H1 (cell line): ENCODE data around the gene FGF18. TPM values are rescaled to one million over a fixed set of nuclear protein-coding genes. Genes with fewer than 3 reads are reported as not detected.

Experiments
- CTCF ChIA-PET: fragments of 300-600 bp; sonication (Branson Sonifier 250); formaldehyde crosslinking; loops from one replicate; lab custom pipeline; 2021; ENCODE audit not compliant: partially characterized antibody; lab: Charles Lee
- POLR2A ChIA-PET: fragments of 300-600 bp; sonication (Branson Sonifier 250); formaldehyde crosslinking; loops from one replicate; lab custom pipeline; 2021; ENCODE audit warnings: inconsistent platforms; ENCODE audit not compliant: partially characterized antibody; lab: Charles Lee
- DNase-seq, 2 experiments: peaks; one replicate each; pipeline versions ENCODE4 v3.0.0 to v3.0.0-alpha.2; 2010 to 2022; ENCODE audit warnings: low spot score in 2 of 2, low read depth in 1 of 2, mixed read lengths in 1 of 2
- FAIRE-seq: peaks from 2 replicates; lab custom pipeline; 2011; peaks lifted over from hg19 to GRCh38; lab: Jason Lieb, UNC
- H2AFZ ChIP-seq: 2 replicates; pipeline ENCODE4 v1.8.1; 2012; ENCODE audit warnings: low read length, inconsistent platforms
- H2AK5ac ChIP-seq: 2 replicates; pipeline ENCODE4 v1.6.1; 2013; ENCODE audit warnings: low read depth, low read length
- H2BK120ac ChIP-seq: replicated peaks from 2 replicates; pipeline ENCODE3; 2013; ENCODE audit warnings: low read depth, low read length, inconsistent platforms
- H2BK12ac ChIP-seq: 2 replicates; pipeline ENCODE4 v1.6.1; 2013; ENCODE audit warnings: low read depth, low read length
- H2BK15ac ChIP-seq: 2 replicates; pipeline ENCODE4 v1.6.1; 2013; ENCODE audit warnings: low read length
- H2BK20ac ChIP-seq: 2 replicates; pipeline ENCODE4 v1.6.1; 2013; ENCODE audit warnings: low read length
- H2BK5ac ChIP-seq: 2 replicates; pipeline ENCODE4 v1.6.1; 2013; ENCODE audit warnings: low read depth, low read length
- H3K14ac ChIP-seq: 2 replicates; pipeline ENCODE4 v1.6.1; 2013; ENCODE audit warnings: inconsistent platforms; ENCODE audit not compliant: insufficient read length
- H3K18ac ChIP-seq: 2 replicates; pipeline ENCODE4 v1.6.1; 2013; ENCODE audit warnings: low read length; ENCODE audit errors: extremely low read depth
- H3K23ac ChIP-seq: 2 replicates; pipeline ENCODE4 v1.6.1; 2013; ENCODE audit warnings: inconsistent platforms; ENCODE audit not compliant: insufficient read length
- H3K23me2 ChIP-seq: 2 replicates; pipeline ENCODE4 v1.6.1; 2013; ENCODE audit warnings: low read depth, low read length
- H3K27ac ChIP-seq: 2 replicates; pipeline ENCODE4 v1.6.1; 2011; ENCODE audit warnings: low read depth, low read length, inconsistent platforms
- H3K27me3 ChIP-seq, 4 experiments: replicated peaks in 1 of 4; 1 replicate in 1 of 4; 2 replicates in 3 of 4; pipeline versions ENCODE4 v1.6.1 to v1.8.1; 2011 to 2013; ENCODE audit warnings: low read length in 3 of 4, mild to moderate bottlenecking in 3 of 4, inconsistent platforms in 2 of 4, mixed read lengths in 2 of 4, moderate library complexity in 1 of 4; ENCODE audit not compliant: control insufficient read depth in 3 of 4, insufficient read depth in 3 of 4; ENCODE audit errors: extremely low read depth in 1 of 4
- H3K36me3 ChIP-seq, 4 experiments: 2 replicates each; pipeline versions ENCODE4 v1.6.1 to v1.8.1; 2011 to 2013; ENCODE audit warnings: mild to moderate bottlenecking in 4 of 4, low read length in 3 of 4, moderate library complexity in 2 of 4, control low read depth in 1 of 4, inconsistent platforms in 1 of 4; ENCODE audit not compliant: insufficient read depth in 4 of 4, control insufficient read depth in 2 of 4
- H3K4ac ChIP-seq: replicated peaks from 2 replicates; pipeline ENCODE3; 2013; ENCODE audit warnings: low read length, low read depth, mixed read lengths, inconsistent platforms; ENCODE audit not compliant: insufficient read length
- H3K4me1 ChIP-seq, 4 experiments: replicated peaks in 1 of 4; 1 replicate in 1 of 4; 2 replicates in 3 of 4; pipeline versions ENCODE4 v1.6.1 to v1.8.1; 2011 to 2013; ENCODE audit warnings: low read length in 3 of 4, inconsistent platforms in 2 of 4, mixed read lengths in 1 of 4; ENCODE audit not compliant: insufficient read depth in 4 of 4, control insufficient read depth in 3 of 4
- H3K4me2 ChIP-seq, 2 experiments: 2 replicates each; pipeline versions ENCODE4 v1.6.1 to v1.8.1; 2011 to 2013; ENCODE audit warnings: low read depth in 2 of 2, low read length in 2 of 2, control low read depth in 1 of 2, inconsistent platforms in 1 of 2, mild to moderate bottlenecking in 1 of 2; ENCODE audit not compliant: insufficient read depth in 1 of 2
- H3K4me3 ChIP-seq, 4 experiments: fragments of 200-600, 300-600 bp in 1 of 4; sonication (generic), shearing (Covaris generic), sonication (Bioruptor Twin) in 1 of 4; 2 replicates each; pipeline versions ENCODE4 v1.5.1 to v1.8.1; 2011 to 2016; ENCODE audit warnings: low read length in 4 of 4, low read depth in 3 of 4, control low read depth in 2 of 4, inconsistent platforms in 2 of 4, mild to moderate bottlenecking in 2 of 4, mixed read lengths in 1 of 4, moderate library complexity in 1 of 4; ENCODE audit not compliant: insufficient read depth in 2 of 4; ENCODE audit errors: extremely low read depth in 1 of 4
- H3K56ac ChIP-seq: replicated peaks from 2 replicates; pipeline ENCODE3; 2013; ENCODE audit warnings: low read depth, mild to moderate bottlenecking, mixed read lengths, low read length, inconsistent platforms; ENCODE audit not compliant: insufficient read length
- H3K79me1 ChIP-seq: 2 replicates; pipeline ENCODE4 v1.6.1; 2013; ENCODE audit warnings: low read depth, low read length, control low read depth
- H3K79me2 ChIP-seq, 2 experiments: 2 replicates each; pipeline versions ENCODE4 v1.6.1 to v1.8.1; 2012 to 2013; ENCODE audit warnings: low read length in 2 of 2, mild to moderate bottlenecking in 2 of 2, inconsistent platforms in 1 of 2; ENCODE audit not compliant: insufficient read depth in 2 of 2, control insufficient read depth in 1 of 2
- H3K9ac ChIP-seq, 4 experiments: replicated peaks in 1 of 4; 1 replicate in 1 of 4; 2 replicates in 3 of 4; pipeline versions ENCODE4 v1.6.1 to v1.8.1; 2011 to 2013; ENCODE audit warnings: low read depth in 3 of 4, low read length in 3 of 4, control low read depth in 2 of 4, mild to moderate bottlenecking in 2 of 4, moderate library complexity in 2 of 4, inconsistent platforms in 1 of 4; ENCODE audit errors: extremely low read depth in 1 of 4
- H3K9me3 ChIP-seq, 2 experiments: 2 replicates each; pipeline versions ENCODE4 v1.6.1 to v1.8.1; 2012 to 2013; ENCODE audit warnings: mild to moderate bottlenecking in 2 of 2, moderate library complexity in 2 of 2, control low read depth in 1 of 2, inconsistent platforms in 1 of 2, low read depth in 1 of 2, low read length in 1 of 2, mixed read lengths in 1 of 2; ENCODE audit not compliant: insufficient read depth in 2 of 2
- H4K20me1 ChIP-seq, 2 experiments: replicated peaks in 1 of 2; 2 replicates each; pipeline versions ENCODE3 to v1.8.1; 2011 to 2013; ENCODE audit warnings: inconsistent platforms in 2 of 2, low read length in 2 of 2, mild to moderate bottlenecking in 1 of 2; ENCODE audit not compliant: insufficient read depth in 2 of 2, control insufficient read depth in 1 of 2
- H4K5ac ChIP-seq: 2 replicates; pipeline ENCODE4 v1.6.1; 2013; ENCODE audit warnings: low read length, low read depth, mixed read lengths, inconsistent platforms; ENCODE audit not compliant: insufficient read length
- H4K8ac ChIP-seq: 2 replicates; pipeline ENCODE4 v1.8.0; 2013; ENCODE audit warnings: mild to moderate bottlenecking, moderate library complexity, low read length, inconsistent platforms; ENCODE audit not compliant: insufficient read depth; ENCODE audit errors: extremely low read depth
- H4K91ac ChIP-seq: replicated peaks from 2 replicates; pipeline ENCODE3; 2013; ENCODE audit warnings: low read length, mixed read lengths, inconsistent platforms; ENCODE audit not compliant: insufficient read length
- ASH2L ChIP-seq: fragments of 200-600, 300-600 bp; sonication (generic); IDR thresholded peaks from one replicate; pipeline ENCODE4 v1.7.1; 2017; ENCODE audit warnings: low read length
- POLR2A ChIP-seq, 2 experiments: IDR thresholded peaks; 1 replicate in 1 of 2; 2 replicates in 1 of 2; pipeline ENCODE4 v1.6.1; 2011; ENCODE audit warnings: low read depth in 2 of 2, low read length in 2 of 2, mild to moderate bottlenecking in 2 of 2; ENCODE audit errors: control extremely low read depth in 1 of 2
- WGBS, 2 experiments: shearing (Covaris generic) in 1 of 2; methylation state at CpG; one replicate each; pipeline versions ENCODE4 v1.1.6 to v1.1.7; 2013 to 2015; ENCODE audit warnings: low lambda C conversion rate in 2 of 2, mixed read lengths in 2 of 2, inconsistent platforms in 1 of 2, low coverage in 1 of 2, missing lambda C conversion rate in 1 of 2; ENCODE audit not compliant: insufficient replicate concordance in 2 of 2, insufficient coverage in 1 of 2, insufficient read length in 1 of 2; ENCODE audit errors: extremely low coverage in 1 of 2, missing lambda C conversion rate in 1 of 2; 5-methylcytosine and 5-hydroxymethylcytosine counted together
- polyA plus RNA-seq, 7 experiments: library from polyadenylated mRNA; depleted of rRNA in 3 of 7; stranded (reverse) in 5 of 7; unstranded in 2 of 7; fragments of >200 nt in 5 of 7; fragments of 200-250 nt in 2 of 7; gene quantifications; 1 replicate in 5 of 7; 2 replicates in 1 of 7; 4 replicates in 1 of 7; pipeline versions ENCODE4 v1.2.1 to v1.2.3, GENCODE V29; 2011 to 2013; ENCODE audit warnings: missing spikeins in 2 of 7, mixed read lengths in 2 of 7
- total RNA-seq: library from RNA; stranded (reverse); fragmentation: NEBNext Ultra II Directional; extraction: Animal tissue kit (Norgen Biotek cat#: 25700); gene quantifications from 2 replicates; pipeline ENCODE4 v1.2.1, GENCODE V29; 2021

The FGF18 gene
- total and polyA plus RNA-seq, 2 of the 8 experiments (the other 6 are each of a cell fraction or from before 2014, with no cell fraction given): 0.54 to 1.3 TPM

- H2BK120ac ChIP-seq: no peak overlapping the region
- TF ChIP-seq POLR2A (IDR thresholded peaks at IDR 0.05; ENCODE audit: control extremely low read depth in 1 of 2, low read depth in 2 of 2, low read length in 2 of 2): peak in 1 of 2 experiments; percentile 13; a peak in 1 of 3 replicates
- no peak for TF ChIP-seq ASH2L
- H4K20me1 ChIP-seq: peaks cover 10 to 13% of the 10 kb centered on the region in 2 experiments
- CTCF ChIA-PET: interaction anchor here (0.9 to 1.4 kb wide), 2 partner anchors 11 to 370 kb away, joined by 4 to 6 read pairs; no protein-coding TSS in a partner anchor
- H3K4me3 ChIP-seq: no peak overlapping the region
- peaks cover 14 to 24% (median 17%) of the 10 kb centered on the region in 4 experiments; a peak in 6 of 7 replicates for H3K27me3 ChIP-seq
- H3K9ac ChIP-seq: no peak overlapping the region
- H3K79me2 ChIP-seq: peaks cover 0 to 4% of the 10 kb centered on the region in 2 experiments; a peak in 1 of 4 replicates
- H3K79me1 ChIP-seq: no peaks in the 10 kb centered on the region
- H3K4ac ChIP-seq: no peak overlapping the region
- no peak overlapping the region for H3K23ac ChIP-seq
- H3K14ac ChIP-seq: no peak overlapping the region
- H3K23me2 ChIP-seq: peaks cover 10% of the 10 kb centered on the region
- H4K5ac ChIP-seq: no peak overlapping the region
- no peak overlapping the region for H3K27ac ChIP-seq
- DNase-seq (peak in 1 of 2 experiments; percentile 43), FAIRE-seq (no peak)
- no peak overlapping the region for H3K18ac ChIP-seq
- no peak overlapping the region for H2BK15ac ChIP-seq
- WGBS, 2 experiments: 82% methylated on average over 11 of the region's 11 CpGs; no CpG with 5 or more reads in 1 of the 2 experiments
- H3K9me3 ChIP-seq: no peaks in the 10 kb centered on the region
- no peak overlapping the region for H3K4me2 ChIP-seq
- peaks cover 5 to 23% (median 14%) of the 10 kb centered on the region in 4 experiments for H3K36me3 ChIP-seq
- H2AFZ ChIP-seq: no peak overlapping the region
- H4K8ac ChIP-seq: no peak overlapping the region
- no peak overlapping the region for H2BK20ac ChIP-seq
- H2AK5ac ChIP-seq: no peak overlapping the region
- peaks cover 0 to 14% (median 6%) of the 10 kb centered on the region in 4 experiments; a peak in 6 of 7 replicates for H3K4me1 ChIP-seq
- POLR2A ChIA-PET: interaction anchor here (3.9 to 12.5 kb wide), 2 partner anchors 12 to 25 kb away, joined by 19 to 626 read pairs; partner anchors contain the start of gene NPM1
- no peak overlapping the region for H2BK12ac ChIP-seq
- H4K91ac ChIP-seq: no peak overlapping the region
- H3K56ac ChIP-seq: no peak overlapping the region
- no peak overlapping the region for H2BK5ac ChIP-seq
Measured at GRCh38 chr5:171416160-171417049, 3.0 kb upstream of the FGF18 start.
